GM18867 (cell line): Measurements from ENCODE around the gene KSR1.
"Not testable (repeated sequence)": the region's sequence is repeated elsewhere in the genome, so short reads cannot be mapped to it uniquely, and the experiment has no call there.

Experiments used
- ATAC-seq: cut with Tn5 transposase; IDR thresholded peaks from one replicate; pipeline ENCODE4 v1.9.1; 2021; ENCODE audit warnings: mild to moderate bottlenecking, moderate library complexity; ENCODE audit not compliant: unreplicated experiment

The KSR1 gene

DNA sequence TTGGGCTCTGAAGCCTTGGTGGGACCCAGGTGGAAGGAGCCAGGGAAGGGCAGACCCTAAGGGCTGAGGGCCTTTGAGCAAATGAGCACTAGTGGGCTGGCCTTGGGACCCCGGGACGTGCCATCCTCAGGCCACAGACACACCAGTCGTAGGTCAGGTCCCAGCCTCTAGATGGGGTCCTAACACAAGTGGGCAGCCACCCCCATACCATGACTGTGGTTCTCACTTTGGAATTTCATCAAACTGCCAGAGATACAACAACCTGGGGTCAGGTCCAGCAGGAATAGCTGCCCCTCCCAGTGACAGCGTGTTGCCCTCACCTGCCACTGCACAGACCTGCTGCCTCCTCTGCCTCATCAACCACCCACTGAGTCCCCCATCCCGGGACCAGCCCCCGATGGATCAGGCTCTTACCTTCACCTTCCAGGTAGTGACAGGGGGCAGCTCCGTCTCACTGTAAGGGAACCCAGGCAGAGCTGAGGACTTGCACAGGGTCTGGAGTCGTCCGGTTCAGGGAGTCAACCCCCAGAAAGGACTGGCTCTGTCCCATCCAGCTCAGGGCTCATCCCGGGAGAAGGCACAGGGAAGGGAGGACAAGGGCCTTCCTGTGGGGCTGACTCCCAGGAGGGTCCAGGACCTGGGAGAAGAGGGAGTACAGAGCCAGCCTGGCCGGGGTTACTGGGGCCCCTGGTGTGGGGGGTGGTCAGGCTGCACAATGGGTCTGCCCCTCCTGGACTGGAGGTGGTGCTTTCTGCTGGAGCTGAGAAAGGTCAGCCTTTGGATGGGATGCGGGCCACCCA lies 214.7 kb downstream of the KSR1 start:
- no peak for ATAC-seq

- no peak for ATAC-seq
These were observed 215.3 kb downstream of the KSR1 start for GRCh38 chr17:27671591-27671910.

DNA sequence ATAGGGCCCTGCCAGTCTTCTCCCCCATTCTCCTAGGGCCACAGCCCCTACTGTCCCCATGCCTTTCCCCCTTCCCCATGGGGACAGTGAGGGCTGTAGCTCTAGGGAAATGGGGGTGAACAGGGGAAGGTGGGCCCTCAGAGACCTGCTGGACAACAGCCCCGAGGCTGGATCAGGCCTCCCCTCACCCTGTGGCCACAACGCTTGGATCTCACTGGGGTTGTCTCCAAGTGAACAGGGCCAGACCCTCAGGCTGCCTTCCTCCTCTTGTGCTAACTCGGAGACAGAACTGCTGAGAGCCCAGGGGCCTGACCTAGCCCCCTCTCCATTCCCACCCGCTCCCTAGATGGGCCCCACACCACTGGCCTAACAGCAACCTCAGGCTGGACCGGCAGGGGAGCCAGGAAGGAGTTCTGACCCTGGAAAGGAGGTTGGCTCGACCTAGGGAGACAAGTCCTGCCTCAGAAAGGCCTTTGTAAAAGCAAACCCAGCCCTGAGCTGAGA lies 215.8 kb downstream of the KSR1 start:
- not testable (repeated sequence) for ATAC-seq

GRCh38 chr17:27674335-27674734 lies 218.1 kb downstream of the KSR1 start:
- no peak for ATAC-seq
